ENCODE results near the gene RNF8.
A peak's percentile ranks its signal among the peaks of the same experiment; 100 is the strongest.

RNF8 gene

DNA sequence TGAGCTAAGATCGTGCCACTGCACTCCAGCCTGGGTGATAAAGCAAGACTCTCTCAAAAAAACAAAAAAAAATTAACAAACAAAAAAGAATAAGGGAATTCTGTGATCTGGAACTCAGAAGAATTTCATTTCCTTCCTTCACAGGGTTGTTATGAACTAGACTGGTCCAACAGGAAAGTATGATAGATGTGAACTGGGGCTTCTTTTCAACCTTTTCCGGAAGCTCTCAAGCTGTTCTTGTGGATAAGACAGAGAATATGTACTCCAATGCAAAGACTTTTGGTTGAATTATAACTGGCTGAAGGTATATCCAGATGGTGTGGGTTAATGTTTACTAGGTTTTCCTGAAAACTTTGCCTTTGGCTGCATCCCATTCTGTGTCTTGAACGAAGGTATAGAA lies 5.3 kb downstream of the RNF8 start:
- ATAC-seq: no peak

DNA sequence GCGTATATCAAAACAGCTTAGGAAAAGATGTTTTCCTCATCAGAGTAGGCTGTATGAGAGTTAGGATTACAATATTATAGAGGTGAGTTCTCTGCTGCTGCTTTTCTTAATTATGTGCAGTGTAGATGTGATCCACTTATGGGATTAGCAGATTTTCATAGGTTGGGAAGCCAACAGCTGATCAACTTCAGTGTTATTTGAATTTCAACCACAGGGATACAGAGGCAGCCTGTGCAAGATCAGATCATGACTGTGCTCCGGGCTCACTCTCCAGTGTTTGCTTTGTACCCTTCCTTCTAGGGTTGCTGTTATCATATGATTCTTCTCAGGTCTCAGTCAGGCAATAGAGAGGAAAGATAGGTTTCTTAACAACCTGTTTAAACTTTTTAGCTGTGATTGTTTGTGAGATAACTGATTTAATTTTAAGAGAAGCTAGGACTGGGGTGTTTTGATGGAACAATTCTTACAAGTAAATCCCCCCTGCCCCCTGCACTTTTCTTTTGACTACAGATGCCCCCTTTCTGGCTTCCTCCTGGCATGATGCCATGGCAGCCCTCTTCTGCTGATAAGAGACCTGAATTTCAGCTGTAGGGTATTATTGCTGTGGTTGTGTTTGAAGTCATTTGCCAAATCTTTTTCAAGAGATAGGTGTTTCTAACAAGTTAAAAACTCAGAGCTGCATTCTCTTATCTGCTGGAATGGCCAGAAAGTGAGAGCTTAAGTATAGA lies 8.5 kb downstream of the RNF8 start:
- ATAC-seq (no peak), DNase-seq (no peak)

More for the DNA sequence above, 5.3 kb downstream of the RNF8 start:
- no peak for DNase-seq

DNA sequence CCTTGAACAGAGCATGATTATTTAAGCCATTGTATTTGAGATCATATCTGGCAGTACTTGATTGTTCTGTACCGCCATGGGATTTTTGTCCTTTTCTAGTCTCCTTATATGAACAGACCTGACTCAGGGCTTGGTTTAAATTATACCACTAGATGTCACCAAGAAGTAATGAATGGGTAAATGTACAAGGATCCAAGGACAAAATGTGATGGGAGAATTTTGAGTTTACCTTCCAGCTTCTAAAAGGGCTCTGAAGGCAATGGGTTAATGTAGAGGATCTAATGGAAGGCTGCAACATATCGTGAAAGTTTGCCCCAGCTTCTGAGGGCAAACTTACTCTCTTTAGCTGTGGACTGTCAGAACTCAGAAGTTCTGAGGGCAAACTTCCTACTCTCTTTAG lies 12.0 kb downstream of the RNF8 start:
- DNase-seq: no peak

DNA sequence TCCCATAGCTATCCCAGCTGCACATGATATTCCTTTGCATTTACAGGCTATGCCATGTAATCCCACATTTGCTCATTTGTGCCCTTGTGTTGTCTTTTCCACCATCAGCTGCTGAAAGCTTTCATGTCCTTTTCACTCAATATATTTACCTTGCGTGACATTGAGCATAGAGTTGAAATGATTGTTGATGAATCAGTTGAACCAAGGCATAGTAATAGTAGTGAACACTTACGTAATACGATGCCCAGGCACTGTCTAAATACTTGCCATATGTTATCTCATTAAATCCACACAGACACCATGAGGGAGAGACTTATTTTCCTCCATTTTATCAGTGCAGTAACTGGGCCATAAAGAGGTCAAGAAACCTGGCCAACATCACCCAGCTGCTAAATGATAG lies 13.1 kb downstream of the RNF8 start:
- DNase-seq (no peak), ATAC-seq (no peak)

More for the DNA sequence above, 12.0 kb downstream of the RNF8 start:
- no peak for ATAC-seq

DNA sequence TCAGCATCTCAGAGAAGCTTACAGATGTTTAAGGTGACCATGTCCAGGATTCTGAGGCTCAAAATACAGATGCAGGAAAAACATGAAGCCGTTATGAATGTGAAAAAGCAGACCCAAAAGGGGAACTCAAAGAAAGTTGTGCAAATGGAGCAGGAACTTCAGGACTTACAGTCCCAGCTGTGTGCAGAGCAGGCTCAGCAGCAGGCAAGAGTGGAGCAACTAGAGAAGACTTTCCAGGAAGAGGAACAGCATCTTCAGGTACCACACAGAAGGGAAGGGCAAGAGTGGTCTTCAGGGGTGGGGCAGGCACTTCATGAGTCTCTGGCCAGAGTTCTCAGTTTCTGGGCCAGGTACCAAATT lies 15.2 kb downstream of the RNF8 start:
- ATAC-seq: no peak

DNA sequence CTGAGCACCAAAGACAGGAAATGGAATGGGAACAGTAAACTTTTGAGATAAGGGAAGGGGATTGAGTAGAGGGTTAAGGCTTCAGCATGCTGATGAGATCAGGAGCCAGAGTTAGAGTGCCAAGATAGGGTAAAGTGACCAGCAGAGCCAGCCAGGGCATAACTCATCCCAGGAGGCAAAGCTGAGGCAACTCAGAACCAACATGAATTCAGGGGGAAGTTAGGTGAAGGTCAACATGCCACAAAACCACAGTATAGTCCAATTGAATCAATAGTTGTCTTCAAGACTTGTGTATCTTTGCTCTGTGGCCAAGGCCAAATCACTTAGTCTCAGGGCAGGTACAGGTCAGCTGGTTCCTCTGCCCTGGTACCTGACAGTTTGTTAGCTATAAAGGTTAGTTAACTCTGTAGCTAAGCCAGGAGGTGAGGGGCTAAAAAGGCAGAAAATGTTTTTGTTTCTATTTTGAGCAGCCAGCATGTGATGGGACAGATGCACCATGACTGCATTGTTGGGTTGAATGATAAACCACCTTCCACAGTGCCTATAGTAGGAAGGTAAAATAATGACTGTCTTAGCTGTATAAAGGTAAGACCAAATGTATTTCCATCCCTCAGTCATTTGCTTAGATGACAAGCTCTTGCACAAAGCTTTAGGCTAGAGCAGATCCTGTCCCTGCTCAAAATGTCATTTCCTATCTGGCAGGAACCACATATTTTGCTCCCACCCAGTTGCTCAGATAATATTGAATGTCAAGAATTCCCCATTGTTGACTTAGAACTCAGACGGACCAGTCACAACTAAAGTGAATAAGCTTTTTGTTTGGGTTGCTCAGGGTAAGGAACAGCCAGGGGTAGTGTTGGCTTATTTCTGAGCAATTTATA lies 15.8 kb downstream of the RNF8 start:
- ATAC-seq (no peak), DNase-seq (no peak)

More for the DNA sequence above, 15.2 kb downstream of the RNF8 start:
- DNase-seq: no peak

DNA sequence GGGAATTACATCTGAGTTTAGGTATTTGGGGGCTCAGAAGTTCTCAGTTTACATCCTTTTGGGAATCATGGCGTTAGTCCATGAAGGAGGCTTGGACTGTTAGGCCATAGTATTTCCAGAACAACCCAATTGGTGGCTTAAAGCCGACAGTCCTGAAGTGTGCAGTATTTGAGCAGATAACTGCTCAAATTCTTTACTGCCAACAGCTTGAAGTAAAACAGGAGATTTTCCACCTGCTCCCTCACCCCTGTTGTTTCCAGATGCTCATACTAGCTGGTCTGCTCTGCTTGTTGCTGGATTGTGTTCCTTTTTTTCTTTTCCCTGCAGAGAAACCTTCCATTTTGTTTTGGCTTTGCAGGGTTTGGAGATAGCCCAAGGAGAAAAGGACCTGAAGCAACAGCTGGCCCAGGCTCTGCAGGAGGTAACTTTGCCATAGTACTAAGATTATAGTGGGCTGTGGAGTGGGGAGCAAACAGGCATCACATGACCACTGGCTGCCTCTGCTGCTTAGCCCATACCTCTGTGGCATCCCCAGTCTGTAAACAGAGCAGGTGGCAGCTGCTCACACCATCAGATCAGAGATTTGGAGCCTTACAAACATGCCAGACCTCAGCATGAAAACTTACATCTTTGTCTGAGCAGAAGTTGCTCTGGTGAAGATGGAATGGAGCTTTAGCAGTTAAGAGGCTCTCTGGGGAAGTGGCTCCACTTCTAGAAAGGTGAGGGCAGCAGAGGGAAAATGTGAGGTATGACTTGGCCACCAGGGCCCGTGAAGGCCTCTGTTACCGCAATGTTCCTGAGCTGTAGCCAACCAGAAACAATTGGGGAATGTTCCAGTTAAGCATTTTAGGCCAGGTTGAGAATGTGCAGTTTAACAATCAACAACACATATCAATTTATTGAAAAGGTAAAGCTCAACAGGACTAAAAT lies 17.6 kb downstream of the RNF8 start:
- ATAC-seq: no peak
- DNase-seq: no peak

- ATAC-seq (no peak), DNase-seq (no peak)
Measured at GRCh38 chr6:37372116-37372515, 18.3 kb downstream of the RNF8 start.

GRCh38 chr6:37373822-37374471 lies 20.2 kb downstream of the RNF8 start:
- no peak for DNase-seq

DNA sequence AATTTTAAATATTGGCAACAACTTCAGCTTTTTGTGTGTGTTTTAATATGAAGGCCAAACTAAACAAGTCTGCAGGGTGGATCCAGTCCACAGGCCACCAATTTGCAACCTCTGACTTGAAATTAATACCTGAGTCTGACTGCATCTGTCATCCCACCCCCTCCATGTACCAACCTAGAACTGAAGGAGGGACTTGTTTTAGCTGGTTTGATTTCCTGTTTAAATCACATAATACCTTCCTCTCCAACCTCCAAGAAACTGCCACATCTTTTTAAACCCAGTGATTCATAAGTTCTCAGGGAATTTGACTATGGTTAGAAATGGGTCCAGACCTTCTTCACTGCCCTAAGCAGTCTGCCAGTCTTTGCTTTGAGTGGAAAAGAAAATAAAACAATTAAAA lies 21.6 kb downstream of the RNF8 start:
- ATAC-seq: no peak
- DNase-seq: no peak

More at GRCh38 chr6:37373822-37374471, 20.2 kb downstream of the RNF8 start:
- ATAC-seq: no peak

DNA sequence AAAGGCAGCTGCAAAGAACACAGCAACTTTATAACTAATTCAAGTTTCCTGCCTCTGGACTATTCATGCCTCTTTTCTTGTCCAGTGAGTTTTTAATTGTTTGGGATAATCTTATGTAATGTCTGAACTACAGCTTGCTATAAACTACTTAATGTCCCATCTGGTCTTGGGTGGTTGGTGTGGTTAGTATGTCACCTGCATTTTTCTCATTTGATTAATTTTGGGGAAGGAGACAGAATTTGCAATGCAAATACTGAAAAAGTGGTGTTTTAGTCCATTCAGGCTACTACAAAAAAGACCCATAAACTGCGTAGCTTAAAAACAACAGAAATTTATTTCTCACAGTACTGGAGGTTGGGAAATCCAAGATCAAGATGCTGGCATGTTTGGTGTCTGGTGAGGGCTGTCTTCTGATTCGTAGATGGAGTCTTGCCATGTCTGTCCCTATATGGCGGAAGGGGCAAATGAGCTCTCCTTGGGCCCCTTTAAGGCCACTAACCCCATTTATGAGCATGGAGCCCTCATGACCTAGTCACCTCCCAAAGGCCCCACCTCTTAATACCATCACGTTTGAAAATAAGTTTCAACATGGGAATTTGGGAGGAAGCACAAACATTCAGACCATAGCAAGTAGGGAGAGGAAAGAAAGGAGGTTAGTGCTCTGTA lies 22.4 kb downstream of the RNF8 start:
- DNase-seq (no peak), ATAC-seq (no peak)

DNA sequence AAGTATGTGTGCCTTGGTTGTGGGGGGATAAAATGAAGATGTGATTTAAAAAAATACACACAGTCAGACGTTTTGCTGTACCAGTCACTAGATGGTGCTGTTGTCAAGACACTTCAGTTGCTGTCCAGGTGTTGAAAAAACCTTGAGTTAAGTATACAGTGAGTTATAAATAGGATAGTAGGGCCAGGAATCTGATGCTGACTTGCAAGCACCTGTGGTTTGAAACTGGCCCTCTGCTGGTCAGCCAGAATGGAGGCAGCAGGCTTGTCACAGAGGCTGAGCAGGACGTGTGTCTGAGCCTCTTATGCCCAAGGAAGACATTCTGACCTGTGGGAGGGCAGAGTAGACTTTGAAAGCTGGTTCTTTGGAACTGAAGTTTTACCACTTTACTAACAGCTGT lies 27.8 kb downstream of the RNF8 start:
- peak; percentile 3 for DNase-seq
- ATAC-seq: no peak

DNA sequence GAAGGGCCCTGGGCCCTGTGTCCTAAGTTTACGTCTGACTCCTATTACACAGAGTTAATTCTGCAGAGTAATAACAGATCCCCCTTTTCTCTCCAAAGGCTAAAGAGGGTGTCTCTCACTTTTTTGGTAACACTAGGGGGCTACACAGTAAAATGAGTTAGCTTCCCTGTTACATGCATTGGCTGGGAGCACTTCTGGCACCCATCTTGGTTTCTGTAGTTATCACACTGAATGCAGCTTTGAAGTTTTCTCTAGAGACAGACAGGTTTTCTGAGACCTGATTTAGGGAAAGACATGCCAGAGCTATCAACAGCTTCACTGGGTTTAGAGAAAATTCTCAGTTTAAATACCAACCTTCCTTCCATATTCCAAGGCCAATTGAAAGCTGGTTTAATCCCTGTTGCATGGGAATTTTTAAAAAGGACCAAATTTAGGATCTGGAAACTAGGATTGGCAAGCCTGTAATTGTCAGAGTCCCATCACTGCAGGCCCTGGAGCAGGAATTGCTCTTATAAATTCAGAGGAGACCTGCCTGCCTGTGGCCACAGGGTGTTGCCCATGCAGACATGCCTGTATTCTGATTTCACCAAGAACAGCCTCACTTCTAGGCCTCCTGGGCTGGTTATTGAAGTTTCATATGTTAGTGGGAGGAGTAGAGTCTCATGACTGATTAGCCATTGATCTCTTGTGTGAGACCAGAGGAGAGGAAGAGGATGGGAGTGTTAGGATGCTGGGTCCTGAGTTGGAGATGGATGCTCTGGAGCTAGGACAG lies 29.4 kb downstream of the RNF8 start:
- no peak for ATAC-seq
- no peak for DNase-seq

- ATAC-seq: no peak
- no peak for DNase-seq
Measured at GRCh38 chr6:37388578-37388977, 34.8 kb downstream of the RNF8 start.

GRCh38 chr6:37389857-37390256 lies 36.1 kb downstream of the RNF8 start:
- DNase-seq (no peak), ATAC-seq (no peak)

DNA sequence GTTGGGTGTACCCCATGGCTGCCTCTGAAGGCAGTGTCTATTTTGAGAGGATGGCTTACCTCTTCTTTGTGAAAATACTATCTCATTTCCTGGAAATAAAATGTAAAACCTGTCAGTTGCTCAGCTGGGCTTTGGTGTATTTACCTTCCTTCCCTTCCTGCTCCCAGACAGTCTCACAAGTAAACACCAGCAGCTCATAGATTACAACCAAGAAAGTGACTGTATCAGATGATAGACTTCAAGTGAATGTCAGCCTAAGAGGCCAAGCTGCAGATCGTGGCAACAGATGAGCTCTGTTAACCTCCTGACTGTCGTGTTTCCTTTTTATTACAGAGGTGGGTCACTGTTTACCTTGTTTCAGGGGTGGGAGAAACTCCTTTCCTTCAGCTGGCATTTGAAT lies 37.3 kb downstream of the RNF8 start:
- no peak for DNase-seq
- ATAC-seq: no peak

DNA sequence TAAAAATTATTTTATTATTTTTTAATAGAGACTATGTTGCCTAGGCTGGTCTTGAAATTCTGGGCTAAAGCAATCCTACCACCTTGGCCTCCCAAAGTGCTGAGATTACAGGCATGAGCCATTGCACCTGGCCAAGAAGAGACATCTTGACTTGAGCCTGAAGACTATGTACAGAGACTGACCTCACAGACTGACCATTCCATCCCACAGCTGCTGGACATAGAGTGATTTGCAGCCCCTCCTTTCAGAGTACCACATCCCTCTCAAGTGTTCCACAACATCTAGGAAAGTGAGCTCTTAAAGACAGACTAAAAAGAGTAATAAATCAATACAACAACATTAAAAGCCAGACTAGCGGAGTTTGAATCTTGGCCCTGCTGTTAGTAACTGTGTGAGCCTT lies 39.0 kb downstream of the RNF8 start:
- DNase-seq: no peak
- ATAC-seq: no peak

DNA sequence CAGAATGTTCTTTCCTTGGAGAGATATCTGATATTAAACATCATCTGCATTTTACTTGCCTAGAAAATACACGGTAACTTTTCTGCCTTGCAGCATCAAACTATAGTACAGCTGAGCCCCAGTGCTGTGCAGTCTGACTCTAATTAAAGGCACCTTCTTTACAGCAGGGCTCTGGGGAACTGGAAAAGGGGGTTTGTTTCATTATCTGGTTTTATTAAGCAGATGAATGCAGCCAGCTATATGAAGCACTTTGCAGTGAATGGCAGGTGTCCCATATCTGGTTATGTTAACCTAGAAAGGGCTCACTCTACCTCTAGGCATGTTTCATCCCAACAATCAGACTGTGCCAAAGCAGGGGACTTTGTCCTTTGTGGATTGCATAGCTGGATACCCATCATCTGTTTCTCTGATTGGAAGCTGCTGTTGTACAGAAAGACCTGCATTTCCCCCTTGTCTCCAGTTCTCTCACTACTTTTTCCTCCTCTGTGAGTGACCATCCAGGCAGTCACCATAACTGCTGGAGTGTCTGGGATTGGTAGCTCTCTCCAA lies 39.7 kb downstream of the RNF8 start:
- no peak for ATAC-seq
- DNase-seq: no peak

- ATAC-seq (no peak), DNase-seq (no peak)
Measured at GRCh38 chr6:37396571-37397180, 42.9 kb downstream of the RNF8 start.

- ATAC-seq: no peak
- no peak for DNase-seq
Measured at GRCh38 chr6:37399131-37399530, 45.3 kb downstream of the RNF8 start.

Measured in stimulated activated naive CD8-positive, alpha-beta T cell treated with anti-CD3 and anti-CD28 coated beads, Interleukin-15, Interleukin-2, amounts not matched to agents 100 U/mL and 50 U/mL, for 24 hours (primary cell).